ENCODE measurements around the gene OSBPL3.

GRCh38 chr7:24959735-24960485 is 20.1 kb downstream of the OSBPL3 start:
- no peak for TF ChIP-seq EZH2 (IDR thresholded peaks at IDR 0.05; ENCODE audit: insufficient read depth, poor library complexity, severe bottlenecking)
- no peak for TF ChIP-seq EZH2phosphoT487 (IDR thresholded peaks at IDR 0.05; ENCODE audit: insufficient read depth, low read depth)

All from GM23248 (cell line).